ENCODE data around the gene TSHZ2. TPM values are rescaled to one million over a fixed set of nuclear protein-coding genes. Genes with fewer than 3 reads are reported as not detected.
"Not testable (repeated sequence)": the region's sequence is repeated elsewhere in the genome, so short reads cannot be mapped to it uniquely, and the experiment has no call there.

Gene TSHZ2
- total RNA-seq, 2 donors from 2014 or later = 29.1 to 30.7 TPM

GRCh38 chr20:53419693-53420460 is 447.7 kb downstream of the TSHZ2 start:
- DNase-seq = no peak

GRCh38 chr20:53421343-53421742 is 449.2 kb downstream of the TSHZ2 start:
- H3K27ac Mint-ChIP-seq = no peak overlapping the region
- ATAC-seq = no peak

More at GRCh38 chr20:53419693-53420460, 447.7 kb downstream of the TSHZ2 start:
- no peak for ATAC-seq
- no peaks in the 10 kb centered on the region for H3K27me3 Mint-ChIP-seq
- no peak overlapping the region for H3K4me3 Mint-ChIP-seq
- no peaks in the 10 kb centered on the region for H3K9me3 ChIP-seq (ENCODE audit: control insufficient read depth, low read length, poor library complexity, severe bottlenecking)
- H3K4me1 Mint-ChIP-seq = peaks cover 6% of the 10 kb centered on the region
- peaks cover 5% of the 10 kb centered on the region for H3K36me3 Mint-ChIP-seq (ENCODE audit: low read depth)
- no peak overlapping the region for H3K27ac Mint-ChIP-seq

GRCh38 chr20:53422039-53422438 is 449.9 kb downstream of the TSHZ2 start:
- no peaks in the 10 kb centered on the region for H3K9me3 ChIP-seq (ENCODE audit: control insufficient read depth, low read length, poor library complexity, severe bottlenecking)
- no peaks in the 10 kb centered on the region for H3K4me1 Mint-ChIP-seq
- no peak overlapping the region for H3K27ac Mint-ChIP-seq
- no peaks in the 10 kb centered on the region for H3K27me3 Mint-ChIP-seq
- no peak overlapping the region for H3K4me3 Mint-ChIP-seq
- DNase-seq (no peak), ATAC-seq (no peak)
- H3K36me3 Mint-ChIP-seq (ENCODE audit: low read depth) = peaks cover 5% of the 10 kb centered on the region

More at GRCh38 chr20:53421343-53421742, 449.2 kb downstream of the TSHZ2 start:
- no peaks in the 10 kb centered on the region for H3K4me1 Mint-ChIP-seq
- H3K4me3 Mint-ChIP-seq = no peak overlapping the region
- H3K36me3 Mint-ChIP-seq (ENCODE audit: low read depth) = peaks cover 5% of the 10 kb centered on the region
- no peaks in the 10 kb centered on the region for H3K27me3 Mint-ChIP-seq
- no peak for DNase-seq
- H3K9me3 ChIP-seq (ENCODE audit: control insufficient read depth, low read length, poor library complexity, severe bottlenecking) = no peaks in the 10 kb centered on the region

GRCh38 chr20:53423587-53424146 is 451.5 kb downstream of the TSHZ2 start:
- Mint-ChIP-seq H3K36me3 (ENCODE audit: low read depth) (peaks cover 2% of the 10 kb centered on the region), H3K27me3 (no peaks in the 10 kb centered on the region), H3K4me1 (no peaks in the 10 kb centered on the region), H3K27ac (no peak overlapping the region), H3K4me3 (no peak overlapping the region)
- DNase-seq = no peak
- no peak for ATAC-seq
- no peaks in the 10 kb centered on the region for H3K9me3 ChIP-seq (ENCODE audit: control insufficient read depth, low read length, poor library complexity, severe bottlenecking)

- DNase-seq (no peak), ATAC-seq (no peak)
- H3K4me3 Mint-ChIP-seq = no peak overlapping the region
- no peaks in the 10 kb centered on the region for H3K4me1 Mint-ChIP-seq
- no peak overlapping the region for H3K27ac Mint-ChIP-seq
- H3K9me3 ChIP-seq (ENCODE audit: control insufficient read depth, low read length, poor library complexity, severe bottlenecking) = no peaks in the 10 kb centered on the region
- H3K27me3 Mint-ChIP-seq = no peaks in the 10 kb centered on the region
- peaks cover 2% of the 10 kb centered on the region for H3K36me3 Mint-ChIP-seq (ENCODE audit: low read depth)
Observed at GRCh38 chr20:53425481-53425880, 453.3 kb downstream of the TSHZ2 start.

GRCh38 chr20:53425941-53426340 is 453.8 kb downstream of the TSHZ2 start:
- Mint-ChIP-seq H3K27ac (no peak overlapping the region), H3K4me3 (no peak overlapping the region), H3K27me3 (no peaks in the 10 kb centered on the region), H3K36me3 (ENCODE audit: low read depth) (peaks cover 2% of the 10 kb centered on the region), H3K4me1 (no peaks in the 10 kb centered on the region)
- ATAC-seq (no peak), DNase-seq (no peak)
- H3K9me3 ChIP-seq (ENCODE audit: control insufficient read depth, low read length, poor library complexity, severe bottlenecking) = no peaks in the 10 kb centered on the region

GRCh38 chr20:53426766-53427312 is 454.7 kb downstream of the TSHZ2 start:
- DNase-seq (no peak), ATAC-seq (no peak)
- Mint-ChIP-seq H3K4me3 (no peak overlapping the region), H3K27ac (peak overlapping the region; percentile 32), H3K36me3 (ENCODE audit: low read depth) (peaks cover 2% of the 10 kb centered on the region), H3K27me3 (no peaks in the 10 kb centered on the region), H3K4me1 (no peaks in the 10 kb centered on the region)
- no peaks in the 10 kb centered on the region for H3K9me3 ChIP-seq (ENCODE audit: control insufficient read depth, low read length, poor library complexity, severe bottlenecking)

- no peak for ATAC-seq
- no peaks in the 10 kb centered on the region for H3K9me3 ChIP-seq (ENCODE audit: control insufficient read depth, low read length, poor library complexity, severe bottlenecking)
- H3K27ac Mint-ChIP-seq = no peak overlapping the region
- no peak overlapping the region for H3K4me3 Mint-ChIP-seq
- no peak for DNase-seq
- H3K27me3 Mint-ChIP-seq = no peaks in the 10 kb centered on the region
- peaks cover 2% of the 10 kb centered on the region for H3K36me3 Mint-ChIP-seq (ENCODE audit: low read depth)
- H3K4me1 Mint-ChIP-seq = no peaks in the 10 kb centered on the region
Observed at GRCh38 chr20:53427951-53428350, 455.8 kb downstream of the TSHZ2 start.

GRCh38 chr20:53428588-53428987 is 456.4 kb downstream of the TSHZ2 start:
- no peak overlapping the region for H3K27ac Mint-ChIP-seq
- no peaks in the 10 kb centered on the region for H3K4me1 Mint-ChIP-seq
- ATAC-seq (no peak), DNase-seq (no peak)
- no peaks in the 10 kb centered on the region for H3K27me3 Mint-ChIP-seq
- no peak overlapping the region for H3K4me3 Mint-ChIP-seq
- H3K36me3 Mint-ChIP-seq (ENCODE audit: low read depth) = peaks cover 2% of the 10 kb centered on the region
- no peaks in the 10 kb centered on the region for H3K9me3 ChIP-seq (ENCODE audit: control insufficient read depth, low read length, poor library complexity, severe bottlenecking)

GRCh38 chr20:53428996-53429395 is 456.8 kb downstream of the TSHZ2 start:
- no peak overlapping the region for H3K27ac Mint-ChIP-seq
- no peaks in the 10 kb centered on the region for H3K9me3 ChIP-seq (ENCODE audit: control insufficient read depth, low read length, poor library complexity, severe bottlenecking)
- ATAC-seq (no peak), DNase-seq (no peak)
- no peaks in the 10 kb centered on the region for H3K4me1 Mint-ChIP-seq
- peaks cover 2% of the 10 kb centered on the region for H3K36me3 Mint-ChIP-seq (ENCODE audit: low read depth)
- H3K27me3 Mint-ChIP-seq = no peaks in the 10 kb centered on the region
- H3K4me3 Mint-ChIP-seq = no peak overlapping the region

GRCh38 chr20:53434662-53435061 is 462.5 kb downstream of the TSHZ2 start:
- no peaks in the 10 kb centered on the region for H3K9me3 ChIP-seq (ENCODE audit: control insufficient read depth, low read length, poor library complexity, severe bottlenecking)
- no peak for ATAC-seq
- Mint-ChIP-seq H3K4me1 (no peaks in the 10 kb centered on the region), H3K4me3 (no peak overlapping the region), H3K27me3 (no peaks in the 10 kb centered on the region), H3K36me3 (ENCODE audit: low read depth) (no peaks in the 10 kb centered on the region), H3K27ac (no peak overlapping the region)
- DNase-seq = no peak

- H3K4me3 Mint-ChIP-seq; H3K4me1 Mint-ChIP-seq; H3K27ac Mint-ChIP-seq; ATAC-seq; DNase-seq; H3K27me3 Mint-ChIP-seq; H3K9me3 ChIP-seq (ENCODE audit: control insufficient read depth, low read length, poor library complexity, severe bottlenecking); H3K36me3 Mint-ChIP-seq (ENCODE audit: low read depth): not testable (repeated sequence)
Observed at GRCh38 chr20:53436927-53437326, 464.8 kb downstream of the TSHZ2 start.

GRCh38 chr20:53438368-53438767 is 466.2 kb downstream of the TSHZ2 start:
- Mint-ChIP-seq H3K4me1 (no peaks in the 10 kb centered on the region), H3K27ac (no peak overlapping the region), H3K27me3 (no peaks in the 10 kb centered on the region), H3K4me3 (no peak overlapping the region), H3K36me3 (ENCODE audit: low read depth) (no peaks in the 10 kb centered on the region)
- ATAC-seq (no peak), DNase-seq (no peak)
- no peaks in the 10 kb centered on the region for H3K9me3 ChIP-seq (ENCODE audit: control insufficient read depth, low read length, poor library complexity, severe bottlenecking)

GRCh38 chr20:53439046-53439445 is 466.9 kb downstream of the TSHZ2 start:
- H3K36me3 Mint-ChIP-seq (ENCODE audit: low read depth) = no peaks in the 10 kb centered on the region
- DNase-seq = no peak
- H3K27me3 Mint-ChIP-seq = no peaks in the 10 kb centered on the region
- no peaks in the 10 kb centered on the region for H3K9me3 ChIP-seq (ENCODE audit: control insufficient read depth, low read length, poor library complexity, severe bottlenecking)
- ATAC-seq = no peak
- H3K4me1 Mint-ChIP-seq = no peaks in the 10 kb centered on the region
- H3K4me3 Mint-ChIP-seq = no peak overlapping the region
- H3K27ac Mint-ChIP-seq = no peak overlapping the region

Data from T-helper 17 cell (primary cell).